GM15510 (cell line): ENCODE measurements around the gene DIDO1.

Experiments
- POLR2A ChIP-seq: IDR thresholded peaks from 3 replicates; pipeline ENCODE4 v1.6.1; 2011; ENCODE audit warnings: borderline replicate concordance; ENCODE audit not compliant: insufficient read length; ENCODE audit errors: extremely low read depth

Gene DIDO1

DNA sequence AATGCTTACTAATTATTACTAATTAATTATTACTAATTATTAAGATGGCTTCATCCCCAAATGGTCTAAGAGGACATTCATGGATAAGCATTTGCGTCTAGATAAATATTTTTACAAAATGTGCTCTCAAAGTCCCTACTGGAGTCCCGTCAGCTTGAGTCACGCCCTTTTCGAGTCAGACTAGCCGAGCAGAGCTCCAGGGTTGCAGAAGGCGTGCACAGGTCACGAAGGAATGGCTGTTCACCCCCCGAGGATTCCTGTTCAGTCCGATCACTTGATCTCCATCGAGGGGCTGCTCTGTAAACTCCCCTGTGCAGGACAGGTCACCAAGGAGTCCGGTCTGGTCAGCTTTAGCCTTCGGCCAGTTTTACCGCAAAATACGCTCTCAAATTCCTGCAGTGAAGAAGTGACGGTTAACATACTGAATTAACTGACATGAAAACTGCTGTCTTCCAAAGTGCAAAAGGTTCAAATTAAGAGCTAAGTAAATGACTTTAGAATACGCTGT is 84.5 kb downstream of the DIDO1 start:
- no peak for TF ChIP-seq POLR2A

DNA sequence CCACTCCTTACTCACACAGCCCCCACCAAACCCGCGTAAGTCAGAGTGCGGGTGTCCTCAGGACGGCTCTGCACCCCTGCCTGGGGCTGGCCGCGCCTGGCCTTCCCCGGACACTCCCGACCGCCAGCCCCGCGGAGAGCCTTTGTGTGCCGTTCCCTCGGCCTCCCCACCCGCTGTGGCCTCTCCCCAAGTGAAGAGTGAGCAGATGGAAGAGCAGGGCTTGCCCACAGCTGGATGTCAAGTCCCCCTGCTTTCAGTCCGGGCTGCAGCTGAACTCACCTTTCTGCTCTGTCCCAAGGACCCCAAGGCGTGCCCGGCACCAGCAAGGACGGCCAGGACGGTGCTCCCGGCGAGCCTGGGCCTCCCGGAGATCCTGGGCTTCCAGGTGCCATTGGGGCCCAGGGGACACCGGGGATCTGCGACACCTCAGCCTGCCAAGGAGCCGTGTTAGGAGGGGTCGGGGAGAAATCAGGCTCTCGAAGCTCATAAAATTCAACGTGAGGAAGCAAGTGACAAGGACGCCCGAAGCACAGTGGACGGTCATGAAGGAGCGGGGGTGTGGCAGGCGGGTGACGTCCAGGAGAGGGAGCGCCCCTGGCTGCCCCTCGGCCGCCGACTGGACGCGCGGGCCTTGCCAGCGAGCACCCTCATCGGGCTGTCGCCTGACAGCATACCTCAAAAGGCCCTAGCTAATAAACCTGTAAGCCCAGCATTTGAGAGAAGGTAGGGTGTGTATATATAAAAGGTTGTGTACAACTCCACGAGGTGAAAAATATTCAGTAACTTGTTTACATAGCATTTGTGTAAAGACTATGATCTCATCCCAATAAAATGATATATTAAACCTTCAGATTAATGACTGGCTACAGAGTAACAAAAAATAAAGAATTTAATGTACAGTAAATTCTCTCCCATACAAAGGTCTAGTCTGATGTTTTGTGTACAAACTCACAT is 85.8 kb downstream of the DIDO1 start:
- TF ChIP-seq POLR2A = no peak

DNA sequence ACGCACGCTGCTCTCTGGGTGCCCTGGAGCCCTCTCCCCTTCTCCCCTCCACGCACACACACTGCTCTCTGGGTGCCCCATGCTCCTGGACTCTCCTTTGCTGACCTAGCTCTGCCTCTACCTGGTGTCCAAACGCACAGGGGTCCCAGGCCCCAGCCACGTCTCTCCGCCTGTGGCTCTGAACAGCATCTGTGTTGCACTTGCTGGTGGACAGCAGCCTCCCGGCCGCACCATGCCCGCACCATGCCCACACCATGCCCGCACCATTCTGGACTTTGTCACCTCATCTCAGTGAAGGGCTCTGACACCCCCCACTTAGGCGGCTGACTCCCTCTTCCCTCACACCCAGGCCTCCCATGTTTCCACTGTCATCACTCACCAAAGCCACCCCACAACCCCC is 86.5 kb downstream of the DIDO1 start:
- no peak for TF ChIP-seq POLR2A

DNA sequence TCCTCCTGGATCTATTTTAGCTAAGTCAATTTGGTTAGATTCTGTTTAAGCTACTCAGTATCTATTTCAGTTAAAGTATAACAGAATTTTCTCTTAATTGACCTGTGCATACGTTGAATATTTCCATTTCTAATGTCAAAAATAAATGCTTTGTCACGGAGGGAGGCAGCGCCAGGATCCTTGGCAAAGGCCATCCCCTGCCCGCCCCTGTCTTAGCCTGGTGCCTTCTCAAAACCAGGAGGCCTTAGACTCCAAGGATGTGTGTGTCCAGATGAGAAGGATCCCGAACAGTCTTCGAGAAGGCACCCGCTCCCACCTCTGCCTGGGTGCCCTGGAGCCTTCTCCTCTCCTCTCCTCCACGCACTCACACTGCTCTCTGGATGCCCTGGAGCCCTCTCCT is 87.0 kb downstream of the DIDO1 start:
- no peak for TF ChIP-seq POLR2A

DNA sequence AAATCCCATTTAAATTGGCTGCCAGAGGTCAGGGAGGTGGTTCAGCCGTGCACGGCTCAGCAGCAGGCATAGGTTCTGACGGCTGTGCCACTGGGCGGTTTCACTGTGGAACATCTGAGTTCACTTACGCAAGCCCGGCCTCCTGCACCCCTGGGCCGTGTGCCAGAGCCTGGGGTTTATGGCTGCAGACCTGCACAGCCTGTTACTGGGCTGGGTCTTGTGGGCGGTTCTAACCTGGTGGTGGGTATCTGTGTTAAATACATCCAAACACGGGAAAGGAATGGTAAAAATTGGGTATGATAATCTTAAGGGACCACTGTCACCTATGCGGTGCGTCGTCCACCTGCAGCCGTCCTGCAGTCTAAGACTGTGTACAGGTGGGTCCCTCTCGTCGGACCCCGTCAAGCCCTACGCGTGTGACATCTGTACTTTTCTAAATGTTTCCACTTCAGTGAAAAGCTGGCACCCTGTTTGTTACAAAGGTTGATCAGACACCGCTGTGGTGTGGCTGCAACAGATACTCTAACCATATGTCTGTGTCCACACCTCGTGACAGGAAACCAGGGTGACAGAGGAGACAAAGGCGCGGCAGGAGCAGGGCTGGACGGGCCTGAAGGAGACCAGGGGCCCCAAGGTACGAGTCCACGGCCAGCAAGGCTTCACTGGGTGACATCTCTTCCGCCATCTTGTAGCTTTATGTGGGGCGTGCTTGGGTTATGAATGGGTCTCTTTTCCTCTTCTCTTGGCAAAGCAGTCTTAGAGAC is 88.0 kb downstream of the DIDO1 start:
- no peak for TF ChIP-seq POLR2A

DNA sequence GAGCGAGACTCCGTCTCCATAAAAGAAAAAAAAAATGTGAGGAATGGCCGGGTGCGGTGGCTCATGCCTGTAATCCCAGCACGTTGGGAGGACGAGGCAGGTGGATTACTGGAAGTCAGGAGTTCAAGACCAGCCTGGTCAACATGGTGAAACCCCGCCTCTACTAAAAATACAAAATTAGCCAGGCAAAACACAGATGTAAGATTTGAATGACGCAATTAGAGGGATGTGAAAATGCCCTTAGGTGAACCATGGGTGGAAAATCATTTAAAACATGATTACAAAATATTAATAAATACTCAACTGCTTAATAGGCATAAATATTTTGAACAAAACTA is 88.5 kb downstream of the DIDO1 start:
- TF ChIP-seq POLR2A = no peak

DNA sequence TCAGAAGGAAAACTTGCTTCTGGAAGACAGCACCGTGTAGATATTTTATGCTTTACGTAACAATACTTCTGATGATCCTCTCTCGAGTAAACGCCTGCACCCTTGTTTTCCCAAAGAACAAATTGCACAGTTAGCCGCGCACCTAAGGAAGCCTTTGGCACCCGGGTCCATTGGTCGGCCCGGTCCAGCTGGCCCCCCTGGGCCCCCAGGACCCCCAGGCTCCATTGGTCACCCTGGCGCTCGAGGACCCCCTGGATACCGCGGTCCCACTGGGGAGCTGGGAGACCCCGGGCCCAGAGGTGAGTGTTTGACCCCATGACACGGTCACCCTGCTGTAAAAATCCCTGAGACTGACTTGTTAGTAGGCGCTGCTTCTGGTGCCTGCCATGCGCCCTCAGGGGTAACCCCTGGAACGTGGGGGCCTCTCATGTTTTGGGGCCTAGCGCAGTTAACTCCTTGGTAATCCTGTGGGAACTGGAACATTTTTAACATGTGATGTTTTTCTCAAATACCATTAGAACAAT is 89.3 kb downstream of the DIDO1 start:
- TF ChIP-seq POLR2A = no peak

DNA sequence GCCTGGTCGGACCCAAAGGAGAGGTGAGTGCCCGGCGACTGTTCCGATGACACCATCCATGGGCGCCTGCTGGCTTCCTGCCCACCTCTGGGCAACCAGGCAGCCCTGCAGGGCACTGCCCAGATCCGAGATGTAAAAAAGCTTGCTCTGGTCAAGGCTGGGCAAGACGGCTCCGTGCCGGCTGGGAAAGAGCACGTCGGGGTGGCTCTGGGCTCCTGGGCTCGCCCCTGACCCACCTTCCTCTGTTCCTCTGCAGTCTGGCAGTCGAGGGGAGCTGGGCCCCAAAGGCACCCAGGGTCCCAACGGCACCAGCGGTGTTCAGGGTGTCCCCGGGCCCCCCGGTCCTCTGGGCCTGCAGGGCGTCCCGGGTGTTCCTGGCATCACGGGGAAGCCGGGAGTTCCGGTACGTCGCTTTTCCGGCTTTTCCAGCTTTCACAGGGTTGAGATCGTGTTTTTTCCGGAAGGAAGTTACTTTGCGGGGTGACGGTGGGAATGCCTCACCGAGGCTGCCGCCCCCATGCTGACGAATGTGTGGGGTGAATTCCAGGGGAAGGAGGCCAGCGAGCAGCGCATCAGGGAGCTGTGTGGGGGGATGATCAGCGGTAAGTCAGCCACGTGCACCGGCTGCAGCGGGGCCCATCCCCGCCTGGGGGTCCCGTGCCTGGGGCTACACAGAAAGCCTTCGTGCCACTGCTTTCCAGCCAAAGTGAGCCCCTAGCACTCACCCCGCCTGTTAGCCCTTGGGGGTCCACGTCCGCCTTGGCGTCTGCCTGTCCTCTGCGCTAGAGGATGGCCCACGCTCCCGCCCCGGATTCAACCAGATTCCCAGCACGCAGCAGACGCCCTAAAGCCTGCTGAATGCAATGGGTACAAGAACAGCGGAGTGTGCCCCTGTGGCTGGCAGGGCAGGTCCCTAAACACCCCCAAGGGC is 90.1 kb downstream of the DIDO1 start:
- no peak for TF ChIP-seq POLR2A

DNA sequence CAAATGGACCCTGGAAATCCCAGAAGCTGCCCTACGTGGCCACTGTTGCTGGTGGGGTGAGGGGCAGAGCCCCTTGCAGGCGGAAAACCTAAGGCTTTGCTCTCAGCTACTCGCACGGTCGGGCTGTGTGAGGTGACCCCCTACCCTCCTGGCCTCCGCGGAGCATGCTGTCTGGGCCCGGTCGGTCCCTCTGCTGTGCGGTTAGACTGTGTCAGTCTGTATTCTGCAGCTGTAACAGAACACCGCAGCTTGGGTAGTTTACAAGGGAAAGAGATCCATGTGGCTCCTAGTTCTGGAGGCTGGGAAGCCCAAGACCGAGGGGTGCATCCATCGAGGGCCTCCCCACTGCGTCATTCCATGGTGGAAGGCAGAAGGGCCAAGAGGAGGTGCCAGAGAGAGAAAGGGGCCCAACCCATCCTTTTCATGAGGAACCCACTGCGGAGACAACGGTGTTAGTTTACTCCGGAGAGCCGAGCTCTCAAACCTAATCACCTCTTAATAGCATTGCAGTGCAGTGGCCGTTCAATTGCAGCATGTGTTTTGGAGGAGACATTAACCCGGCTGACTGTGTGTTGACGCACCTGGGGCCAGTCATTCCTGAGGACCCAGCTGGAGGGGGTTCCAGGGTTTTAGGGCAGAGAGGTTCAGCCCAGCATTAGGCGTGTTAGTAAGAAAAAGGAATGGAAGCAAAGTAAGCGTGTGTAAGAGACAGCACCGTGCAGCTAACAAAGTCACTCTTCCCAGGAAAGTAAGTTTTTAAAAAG is 91.2 kb downstream of the DIDO1 start:
- no peak for TF ChIP-seq POLR2A

DNA sequence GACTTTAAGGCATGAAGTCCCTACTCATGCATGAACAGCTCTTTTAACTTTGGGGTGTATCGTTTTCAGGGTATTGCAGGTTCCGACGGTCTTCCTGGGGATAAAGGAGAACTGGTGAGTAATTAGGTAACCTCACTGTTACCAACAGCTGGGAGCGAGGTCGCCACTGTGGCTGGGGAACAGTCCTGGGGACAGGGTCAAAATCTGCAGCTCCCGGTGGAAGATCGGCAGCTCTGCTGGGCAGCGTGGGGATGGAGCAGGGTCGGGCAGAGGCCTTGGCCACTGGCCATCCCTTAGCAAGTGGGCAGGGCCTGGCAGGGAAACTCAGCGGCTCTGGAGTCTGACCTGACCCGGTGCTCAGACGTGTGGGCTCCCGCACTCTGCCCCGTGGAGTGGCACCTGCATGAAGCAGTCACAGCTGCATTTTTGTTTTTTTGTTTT is 93.3 kb downstream of the DIDO1 start:
- TF ChIP-seq POLR2A = no peak

DNA sequence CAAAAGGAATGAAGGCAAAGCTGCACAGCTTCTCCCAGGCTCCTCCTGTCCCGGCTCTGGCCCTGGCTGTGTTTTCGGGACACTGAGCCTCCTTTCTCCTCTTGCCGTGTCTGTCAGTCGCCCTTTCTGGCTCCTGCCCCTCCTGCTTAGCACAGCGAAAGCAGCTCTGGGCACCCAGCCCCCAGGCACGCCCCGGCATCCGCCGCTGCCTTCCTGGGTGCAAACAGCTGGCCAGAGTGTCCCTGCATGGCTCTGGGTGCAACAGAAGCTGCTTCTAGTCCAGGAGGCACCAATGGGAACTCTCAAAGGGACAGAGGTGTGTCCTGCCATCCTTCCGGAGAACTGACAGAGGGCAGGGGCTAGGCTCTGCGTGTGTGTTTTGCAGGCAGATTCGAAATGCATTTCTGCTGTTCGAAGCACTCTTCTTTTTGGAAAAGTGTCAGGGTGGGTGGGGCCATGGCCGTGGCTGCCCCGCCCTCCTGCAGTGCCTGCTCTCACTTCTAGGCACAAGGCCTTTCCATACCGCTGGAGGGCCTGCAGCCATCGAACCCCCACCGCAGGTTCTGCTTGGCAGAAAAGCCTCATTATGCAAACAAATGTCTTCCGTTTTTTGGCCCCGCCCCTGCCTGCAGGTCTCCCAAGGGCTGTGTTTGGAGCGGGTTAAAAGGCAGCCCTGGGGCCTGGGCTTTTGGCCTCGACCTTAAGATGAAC is 93.9 kb downstream of the DIDO1 start:
- TF ChIP-seq POLR2A = no peak

DNA sequence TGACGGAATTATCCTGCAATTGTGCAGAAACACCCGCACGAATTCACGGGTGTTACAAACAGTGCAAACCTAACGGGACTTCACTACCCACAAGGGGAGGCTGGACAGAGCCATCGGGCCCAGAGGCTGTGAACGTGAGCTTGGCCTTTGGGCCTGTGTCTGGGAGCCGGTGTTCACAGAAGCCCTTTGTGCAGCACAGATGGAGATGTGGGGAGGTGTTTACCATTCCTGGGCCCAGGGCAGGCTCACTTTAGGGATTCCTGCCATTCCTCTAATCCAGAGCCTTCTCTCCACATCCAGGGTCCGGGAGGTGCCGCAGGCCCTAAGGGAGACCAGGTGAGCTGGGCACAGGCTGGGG is 94.5 kb downstream of the DIDO1 start:
- no peak for TF ChIP-seq POLR2A

DNA sequence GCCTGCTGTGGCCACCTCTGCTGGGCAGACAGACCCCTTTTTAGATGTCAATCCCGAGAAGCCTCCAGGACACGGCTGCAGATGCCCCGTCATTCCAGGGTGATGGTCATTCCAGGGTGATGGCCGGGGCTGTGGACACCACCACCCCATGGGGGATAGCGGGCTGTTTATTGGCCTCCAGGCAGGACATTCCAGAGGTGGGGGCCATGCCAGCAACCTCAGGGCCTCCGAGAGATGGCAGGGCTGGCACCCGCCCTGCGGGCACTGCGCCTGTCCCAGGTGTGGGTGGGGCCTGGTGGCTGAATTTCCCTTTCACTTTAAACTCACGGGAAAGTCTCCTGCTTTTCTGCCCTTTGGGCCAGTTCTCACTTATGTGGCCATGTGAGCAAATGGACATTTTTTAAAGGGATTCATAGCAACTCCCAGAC is 94.9 kb downstream of the DIDO1 start:
- TF ChIP-seq POLR2A = no peak
